HG03039 (cell line): ENCODE measurements around the gene PLXNA4.

Experiments used
- ATAC-seq: cut with Tn5 transposase; IDR thresholded peaks from one replicate; pipeline ENCODE4 v1.9.1; 2021; ENCODE audit warnings: mild to moderate bottlenecking, moderate library complexity; ENCODE audit not compliant: unreplicated experiment

PLXNA4 gene

DNA sequence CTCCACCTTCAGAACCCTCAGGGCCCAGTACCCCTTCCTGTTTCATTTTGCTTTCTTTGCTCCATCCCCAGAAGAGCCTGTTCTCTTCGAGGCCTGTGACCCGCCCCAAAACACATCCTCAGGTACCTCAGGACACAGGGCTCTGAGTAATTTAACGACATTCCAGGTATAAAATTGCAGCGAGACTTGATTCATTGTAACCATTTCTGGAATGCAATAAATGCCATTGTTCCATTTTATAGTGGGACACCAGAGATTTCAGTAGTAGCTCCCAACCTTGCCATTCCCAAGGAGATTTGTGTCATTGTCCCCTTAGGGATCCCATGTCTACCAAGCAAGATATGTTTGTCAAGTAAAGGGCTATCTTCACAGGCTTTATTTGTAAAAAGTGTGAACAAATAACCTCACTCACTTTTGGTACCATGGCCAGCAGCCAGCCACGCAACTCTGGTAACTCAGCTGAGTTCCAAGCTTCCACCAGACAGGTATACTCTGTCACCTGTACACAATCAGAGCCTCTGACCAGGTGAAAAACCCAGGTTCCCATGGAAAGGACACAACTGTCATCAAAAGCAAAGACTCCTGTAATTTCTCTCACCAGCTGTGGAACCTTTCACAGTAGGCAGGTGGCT, 441.3 kb downstream of the PLXNA4 start:
- no peak for ATAC-seq

DNA sequence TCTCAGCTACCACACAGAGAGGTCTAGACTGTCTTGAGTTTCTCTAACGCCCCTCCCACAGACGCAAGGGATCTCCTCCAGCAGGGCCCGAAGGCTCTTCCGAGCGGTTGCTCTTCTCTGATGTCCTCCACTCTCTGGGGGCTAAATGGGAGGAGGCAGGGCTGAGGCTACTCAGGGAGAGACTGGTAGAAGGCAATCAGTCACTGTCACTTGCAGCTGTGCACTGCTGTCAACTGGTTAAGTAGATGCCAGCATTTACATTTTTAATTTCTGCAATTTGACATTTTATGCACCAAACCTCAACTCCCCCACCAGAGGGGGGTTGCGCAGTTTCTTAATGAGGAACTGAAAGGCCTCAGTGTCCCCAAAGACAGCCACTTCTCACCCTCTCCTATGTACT, 442.8 kb downstream of the PLXNA4 start:
- ATAC-seq = no peak

DNA sequence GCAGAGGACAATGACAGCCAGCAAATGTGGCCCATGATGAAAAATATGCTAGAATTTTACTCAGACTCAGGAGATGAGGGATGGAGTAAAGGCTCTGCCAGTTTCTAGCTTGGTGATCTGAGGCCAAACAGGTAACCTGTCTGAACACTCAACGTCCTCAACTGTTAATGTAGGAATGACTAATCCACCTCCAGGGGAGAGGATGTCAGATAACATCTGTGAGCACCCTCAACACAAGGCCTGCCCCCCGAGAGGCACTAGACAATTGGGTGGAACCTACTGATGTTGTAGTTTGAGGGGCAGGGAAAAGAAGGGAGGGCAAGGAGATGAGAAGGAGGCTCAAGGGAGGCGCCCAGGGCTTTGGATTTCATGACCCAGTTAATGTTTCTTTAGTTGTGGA, 445.1 kb downstream of the PLXNA4 start:
- ATAC-seq = no peak

DNA sequence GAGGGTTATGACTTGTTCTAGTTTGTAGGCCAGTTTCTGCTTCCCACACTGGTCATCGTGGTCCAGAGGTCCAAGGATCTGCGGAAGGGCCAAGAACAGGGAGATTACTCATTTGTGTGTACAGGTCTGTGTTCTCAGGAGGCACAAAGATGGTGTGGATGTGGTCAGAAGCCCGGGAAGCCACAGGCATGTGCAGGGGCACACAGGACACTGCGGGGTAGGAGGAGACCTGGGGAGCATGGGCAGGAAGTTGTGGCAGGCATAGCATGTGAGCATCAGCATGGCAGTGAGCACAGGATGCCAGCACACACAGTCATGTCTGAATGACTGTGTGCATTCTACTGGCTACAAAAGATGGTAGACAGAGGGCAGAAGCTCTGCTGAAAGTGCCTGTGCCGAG, 445.8 kb downstream of the PLXNA4 start:
- ATAC-seq = no peak

DNA sequence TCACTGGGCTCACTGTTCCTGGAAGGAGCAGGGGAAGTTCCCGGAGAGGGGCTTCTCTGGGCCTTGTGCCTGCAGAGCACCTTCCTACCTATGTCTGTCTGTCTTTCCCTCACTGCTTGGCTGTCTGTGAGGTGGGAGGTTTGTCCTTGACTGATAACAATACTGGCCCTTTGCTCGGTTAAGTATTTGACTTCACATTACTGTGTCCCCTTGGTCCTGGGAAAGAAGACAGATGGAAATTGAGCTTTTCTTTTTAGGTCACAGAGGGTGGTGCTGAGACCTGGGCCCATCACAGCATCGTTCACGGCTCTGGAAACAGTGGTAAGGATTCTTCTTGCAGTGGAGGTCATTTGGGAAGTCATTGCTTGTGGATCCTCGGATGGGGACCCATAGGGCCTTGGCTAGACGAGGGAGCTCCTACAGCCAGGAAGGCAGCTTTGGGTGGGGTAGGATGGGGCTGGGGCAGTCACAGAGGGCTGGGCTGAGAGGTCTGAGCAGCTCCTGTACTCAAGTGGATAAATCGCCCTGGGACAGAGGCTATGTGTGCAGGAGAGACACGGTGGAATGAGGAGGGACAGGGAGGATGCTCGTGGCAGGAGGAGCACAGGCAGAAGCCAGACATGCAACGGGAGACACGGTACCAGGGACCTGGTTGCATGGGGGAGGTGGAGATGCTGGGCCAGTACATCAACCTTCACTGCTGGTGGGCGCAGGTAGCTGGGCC, 450.2 kb downstream of the PLXNA4 start:
- no peak for ATAC-seq

DNA sequence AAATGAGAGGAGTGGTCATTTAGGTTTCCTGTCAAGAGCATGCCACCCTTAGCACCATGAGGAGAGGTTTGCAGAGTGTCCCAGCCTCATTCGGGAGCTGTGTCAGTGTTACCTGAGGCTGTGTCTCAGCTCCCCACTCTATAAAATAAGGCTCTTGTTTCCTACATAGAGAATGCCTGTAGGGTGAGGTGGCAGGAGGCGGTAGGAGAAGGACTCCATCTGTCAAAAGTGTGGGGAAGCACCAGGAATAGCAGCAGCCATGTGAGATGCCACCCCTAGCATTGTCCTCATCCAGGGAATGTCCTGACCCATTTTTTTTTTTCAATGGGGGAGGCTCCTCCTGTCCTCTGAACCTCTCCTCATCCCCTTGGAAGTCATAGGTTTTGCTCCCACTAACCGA, 451.2 kb downstream of the PLXNA4 start:
- no peak for ATAC-seq

DNA sequence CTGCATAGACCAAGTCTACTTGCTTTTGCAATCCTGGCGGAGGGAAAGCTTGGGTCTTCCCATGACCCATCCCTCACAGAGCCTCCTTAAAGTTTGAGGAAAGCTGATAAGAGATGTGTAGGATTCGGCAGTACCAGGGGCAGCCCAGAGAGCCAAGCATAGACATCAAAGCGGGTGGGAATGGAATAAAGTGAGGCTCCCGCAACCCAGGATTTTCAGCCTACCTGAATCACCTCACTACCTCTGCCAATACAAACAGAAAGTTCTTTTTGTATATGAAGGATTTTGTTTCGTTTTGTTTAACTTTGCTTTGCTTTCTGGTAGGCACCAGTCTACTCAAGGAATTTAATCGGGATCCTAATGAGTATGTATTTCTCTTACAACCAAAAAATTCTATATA, 451.7 kb downstream of the PLXNA4 start:
- ATAC-seq = no peak

DNA sequence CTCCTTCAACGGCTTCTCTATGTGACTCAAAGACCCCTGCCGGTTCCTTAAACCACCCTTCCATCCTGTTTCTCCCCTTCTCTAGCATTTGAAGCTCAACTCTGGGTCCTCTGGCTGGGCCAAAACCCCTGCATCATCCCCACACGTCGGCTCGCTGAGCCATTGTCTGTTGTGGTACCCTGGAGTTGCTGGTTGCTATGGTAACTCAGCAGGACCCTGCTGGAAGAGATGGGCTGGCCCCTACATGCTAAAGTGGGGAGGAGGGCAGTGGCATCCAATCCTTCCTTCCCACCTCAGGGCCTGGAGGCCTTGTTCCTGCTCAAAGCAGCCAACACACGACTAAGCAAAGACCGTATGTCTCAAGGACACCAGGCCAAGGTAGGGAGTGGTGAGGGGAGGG, 452.5 kb downstream of the PLXNA4 start:
- no peak for ATAC-seq

DNA sequence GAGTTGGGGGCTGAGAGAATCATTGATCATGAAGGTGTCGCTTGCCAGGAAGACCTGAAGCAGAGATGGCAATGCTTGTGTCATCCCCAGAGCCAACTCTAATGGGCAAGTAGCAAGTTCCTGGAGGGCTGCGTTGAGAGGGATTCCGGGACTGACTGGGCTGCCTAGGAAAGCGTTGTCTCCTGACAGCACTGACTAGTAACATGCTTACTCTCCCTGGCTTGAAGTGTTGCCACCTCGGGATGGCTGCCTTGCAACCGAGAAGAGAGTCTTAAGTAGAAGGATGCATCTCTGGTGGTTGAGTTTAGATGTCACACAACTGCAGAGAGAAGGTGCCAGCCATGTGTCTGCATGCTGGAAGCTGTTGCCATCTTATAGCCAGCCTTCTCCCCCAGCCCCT, 453.4 kb downstream of the PLXNA4 start:
- no peak for ATAC-seq

DNA sequence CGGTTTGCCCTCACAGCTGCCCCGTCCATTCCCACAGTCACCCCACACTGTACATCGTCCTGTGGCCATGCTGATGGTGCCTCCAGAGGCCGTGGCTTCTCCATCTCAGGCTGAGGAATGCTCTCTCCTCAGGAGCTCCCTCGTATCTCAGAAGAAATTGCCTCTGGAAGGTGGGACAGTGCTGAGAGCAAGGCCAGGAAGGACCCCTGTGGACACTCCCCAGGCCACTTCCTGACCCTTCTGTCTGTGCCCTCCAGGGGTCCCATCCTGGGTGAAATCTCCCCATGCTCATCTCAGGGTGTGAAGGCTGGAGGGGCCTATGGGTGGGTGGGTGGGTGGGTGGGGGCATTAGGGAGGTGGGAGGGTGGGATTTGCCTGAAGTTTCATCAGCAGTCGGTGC, 454.3 kb downstream of the PLXNA4 start:
- ATAC-seq = no peak

DNA sequence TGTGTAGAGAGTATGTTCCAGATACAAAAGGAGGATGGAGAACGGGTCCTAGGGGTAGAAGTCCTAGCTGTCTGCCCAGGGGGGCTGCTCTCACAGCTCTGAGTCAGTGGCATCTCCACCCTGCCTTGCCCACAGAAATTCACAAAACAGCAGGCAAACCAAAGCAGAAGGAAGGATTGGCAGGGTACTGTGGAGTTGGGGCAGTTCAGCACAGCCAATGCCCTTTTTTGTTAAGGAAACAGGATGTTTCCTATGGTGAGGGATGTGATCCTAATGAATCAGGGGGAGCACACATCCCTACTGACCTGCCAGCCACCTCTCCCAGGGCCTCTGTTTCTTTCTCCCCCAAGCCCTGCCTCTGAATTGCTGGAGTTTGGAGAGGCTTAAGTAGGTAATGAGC, 457.6 kb downstream of the PLXNA4 start:
- no peak for ATAC-seq

DNA sequence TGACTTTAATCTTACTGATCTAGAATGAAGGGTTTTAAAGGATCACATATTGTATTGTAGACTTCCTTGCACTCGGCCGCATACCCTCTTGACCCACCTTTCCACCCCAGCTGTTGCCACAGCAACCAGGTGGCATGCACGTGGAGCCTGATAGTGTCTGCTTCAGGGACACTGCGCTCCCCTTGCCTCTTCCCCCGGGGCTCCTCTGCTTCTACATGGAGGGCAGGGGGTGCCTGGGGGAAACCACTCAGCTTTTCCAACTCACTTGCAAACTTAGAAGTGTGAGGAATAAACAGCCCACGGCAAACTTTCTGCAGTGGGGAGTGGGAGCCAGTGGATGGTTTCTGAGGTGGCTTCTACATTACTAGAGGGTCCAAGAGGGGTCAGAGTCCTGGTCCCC, 458.6 kb downstream of the PLXNA4 start:
- ATAC-seq = no peak

DNA sequence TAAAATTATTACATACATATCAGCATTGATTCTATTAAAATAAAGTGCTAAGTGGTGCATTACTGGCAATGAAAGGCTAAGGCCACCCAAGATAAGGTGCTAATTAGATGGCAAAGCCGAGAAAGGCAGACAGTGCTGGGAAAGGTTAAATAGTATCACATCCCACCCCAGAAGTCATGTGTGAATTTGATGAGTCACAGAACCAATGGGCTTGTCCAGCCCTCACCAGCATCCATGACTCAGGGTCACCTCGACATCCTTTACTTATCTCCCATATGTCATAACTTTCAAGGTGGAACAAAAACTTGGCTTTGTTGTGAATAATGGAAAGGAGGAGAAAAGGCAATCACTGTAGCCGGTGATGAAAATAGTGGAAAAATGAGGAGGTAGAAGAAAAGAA, 459.1 kb downstream of the PLXNA4 start:
- ATAC-seq = no peak

DNA sequence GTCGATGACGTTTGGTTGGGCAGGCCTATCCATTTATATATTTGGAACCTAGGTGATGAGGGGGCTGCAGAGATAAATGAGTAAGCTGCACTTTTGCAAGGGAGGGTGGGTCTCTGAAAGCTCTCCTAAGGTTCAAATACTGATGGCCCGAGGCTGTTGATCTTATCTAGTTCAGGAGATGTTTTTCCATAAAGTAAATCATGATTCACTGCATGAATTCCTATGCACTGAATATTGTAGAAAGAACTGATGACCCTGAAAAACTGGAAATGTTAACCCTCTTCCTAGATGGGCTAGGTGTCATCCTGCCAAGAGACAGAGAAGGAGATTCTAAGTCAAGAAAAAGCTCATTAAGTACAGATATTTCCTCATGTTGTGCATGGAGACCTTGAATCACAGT, 459.9 kb downstream of the PLXNA4 start:
- ATAC-seq = no peak

DNA sequence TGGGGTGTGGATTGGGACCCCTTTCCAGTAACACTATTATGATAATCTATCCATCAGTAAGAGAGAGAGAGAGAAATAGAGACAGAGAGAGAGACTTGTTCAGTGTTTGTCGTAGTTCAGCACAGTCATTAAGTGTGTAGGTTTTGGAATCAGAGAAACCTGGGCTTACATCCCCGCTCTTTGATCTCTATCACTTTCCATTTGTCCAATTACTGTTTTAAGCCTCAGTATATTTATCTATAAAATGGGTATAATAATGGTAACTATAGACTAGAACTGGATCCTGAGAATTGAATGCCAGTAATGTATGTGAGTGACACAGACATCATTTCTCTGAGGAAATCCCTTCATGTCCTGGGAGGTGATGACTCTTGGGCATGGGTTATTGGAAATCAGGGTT, 460.5 kb downstream of the PLXNA4 start:
- ATAC-seq = no peak

DNA sequence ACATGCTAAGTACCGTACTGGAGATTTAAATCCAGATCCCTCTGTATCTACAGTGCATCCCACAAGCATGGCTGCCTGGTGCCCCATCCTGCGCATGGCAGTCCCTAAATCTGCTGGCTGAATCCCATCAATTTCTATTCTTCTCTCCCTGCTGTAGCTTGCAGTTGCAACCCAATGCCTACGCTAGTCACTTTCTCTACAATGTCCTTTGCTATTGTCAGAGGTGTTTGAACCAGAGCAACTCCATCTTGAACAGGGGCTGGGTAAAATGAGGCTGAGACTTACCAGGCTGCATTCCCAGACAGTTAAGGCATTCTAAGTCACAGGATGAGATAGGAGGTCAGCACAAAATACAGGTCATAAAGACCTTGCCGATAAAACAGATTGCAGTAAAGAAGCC, 461.2 kb downstream of the PLXNA4 start:
- no peak for ATAC-seq

DNA sequence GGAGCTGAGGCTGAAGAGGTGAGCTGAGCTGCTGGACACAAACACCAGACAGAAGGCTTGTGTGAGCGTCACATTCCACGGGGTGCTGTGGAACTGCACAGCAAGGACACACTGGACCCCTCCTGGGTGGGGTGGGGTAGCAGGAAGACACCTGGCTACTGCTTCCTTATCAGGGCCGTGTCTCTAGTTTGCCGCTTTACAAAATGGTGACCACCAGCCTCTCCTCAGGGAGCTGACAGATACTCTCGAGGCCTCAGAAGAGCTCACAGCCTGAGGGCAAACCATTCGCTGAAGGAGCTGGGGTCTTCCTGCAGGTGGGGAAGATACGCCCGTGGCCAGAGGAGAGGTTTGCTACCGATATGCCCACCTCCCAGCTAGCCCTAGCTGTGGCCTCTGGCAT, 461.9 kb downstream of the PLXNA4 start:
- ATAC-seq = no peak

DNA sequence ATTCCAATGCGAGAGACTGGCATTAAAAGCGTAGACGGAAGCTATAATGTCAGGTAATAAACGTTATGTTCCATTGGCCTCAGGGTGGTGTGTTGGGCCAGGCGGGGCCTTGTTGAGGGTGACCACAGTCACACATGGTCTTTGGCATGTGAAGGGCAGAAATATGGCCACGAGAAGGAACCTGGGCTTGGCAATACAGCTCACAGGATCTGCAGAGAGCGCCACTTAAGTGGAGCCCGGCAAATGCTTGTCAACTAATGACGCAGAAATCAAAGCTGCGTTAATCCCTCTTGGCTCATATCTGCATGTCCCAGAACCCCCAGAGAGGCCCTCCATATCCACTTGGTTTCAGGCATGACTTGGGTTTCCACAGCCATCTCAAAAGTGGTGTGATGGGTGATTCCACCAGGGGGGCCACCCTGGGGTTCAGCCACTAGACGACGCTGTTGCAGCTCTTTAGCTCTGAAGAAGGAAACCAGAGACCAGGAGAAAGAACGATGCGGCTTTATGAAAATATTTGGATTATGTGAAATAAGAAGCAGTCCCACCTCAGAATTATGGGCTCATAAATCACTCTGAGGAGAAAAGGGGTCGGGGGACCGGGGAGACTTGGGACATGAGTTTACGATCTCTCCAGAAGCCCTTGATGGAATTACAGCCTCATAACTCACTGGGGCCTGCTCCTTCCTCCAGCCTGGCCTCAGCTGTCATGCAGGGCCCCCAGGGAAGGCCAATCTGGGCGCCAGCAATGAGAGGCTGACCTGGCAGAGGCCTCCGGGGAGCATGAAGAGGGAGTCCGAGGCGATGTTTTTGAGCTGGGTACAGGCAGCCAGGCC, 462.5 kb downstream of the PLXNA4 start:
- no peak for ATAC-seq

DNA sequence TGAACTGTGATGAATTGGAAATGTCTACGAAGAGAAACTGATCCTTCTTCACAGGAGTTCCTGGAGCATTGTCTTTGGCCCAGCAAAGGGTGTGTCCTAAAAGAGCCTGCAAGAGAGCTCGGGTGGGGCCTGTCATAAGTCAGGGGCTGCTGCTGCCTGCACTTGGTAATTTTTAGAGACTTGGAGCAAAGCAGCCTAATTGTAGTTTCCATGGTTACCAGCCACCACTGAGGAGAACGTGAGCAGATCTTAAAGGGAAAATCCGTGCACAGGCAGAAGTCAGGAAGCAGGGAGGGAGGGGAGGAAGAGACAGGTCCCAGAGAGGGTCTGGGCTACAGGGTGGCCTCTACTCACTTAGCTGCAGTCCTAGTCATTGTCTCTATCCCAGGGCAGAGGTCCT, 463.6 kb downstream of the PLXNA4 start:
- ATAC-seq = no peak

DNA sequence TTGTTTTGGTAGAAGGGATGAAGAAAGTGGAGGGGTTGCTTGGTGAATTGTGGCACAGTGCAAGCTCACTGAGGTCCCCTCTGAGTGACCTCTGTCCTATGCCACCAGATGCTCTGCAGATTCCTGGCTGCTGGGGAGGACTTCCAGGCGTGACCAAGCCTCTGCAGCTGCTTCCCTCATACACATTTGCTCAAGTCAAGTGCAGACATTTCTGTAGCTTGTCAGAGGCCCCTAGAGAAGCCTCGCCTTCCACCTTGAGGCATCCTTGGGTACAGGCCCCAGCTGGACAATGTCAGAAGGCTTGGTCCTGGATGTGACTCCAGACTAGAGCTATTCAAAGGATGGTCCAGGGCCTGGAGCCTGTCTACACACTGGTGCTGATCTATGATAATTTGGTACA, 464.2 kb downstream of the PLXNA4 start:
- ATAC-seq = no peak

DNA sequence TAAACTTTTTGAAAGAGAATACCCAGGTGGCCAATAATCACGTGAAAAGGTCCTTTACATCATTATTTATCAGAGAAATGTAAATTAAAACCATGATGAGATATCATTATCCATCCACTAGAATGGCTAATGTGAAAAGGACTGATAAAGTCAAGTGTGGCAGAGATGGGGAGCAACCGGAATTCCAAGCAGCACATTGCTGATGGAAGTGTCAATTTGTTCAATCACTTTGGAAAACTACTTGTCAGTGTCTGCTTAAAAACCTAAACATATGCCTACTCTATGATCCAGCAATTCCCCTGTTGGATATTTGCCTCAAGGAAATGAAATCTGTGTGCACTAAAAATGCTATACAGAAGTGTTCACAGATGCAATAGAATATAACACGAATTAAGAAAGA, 465.6 kb downstream of the PLXNA4 start:
- ATAC-seq = no peak

DNA sequence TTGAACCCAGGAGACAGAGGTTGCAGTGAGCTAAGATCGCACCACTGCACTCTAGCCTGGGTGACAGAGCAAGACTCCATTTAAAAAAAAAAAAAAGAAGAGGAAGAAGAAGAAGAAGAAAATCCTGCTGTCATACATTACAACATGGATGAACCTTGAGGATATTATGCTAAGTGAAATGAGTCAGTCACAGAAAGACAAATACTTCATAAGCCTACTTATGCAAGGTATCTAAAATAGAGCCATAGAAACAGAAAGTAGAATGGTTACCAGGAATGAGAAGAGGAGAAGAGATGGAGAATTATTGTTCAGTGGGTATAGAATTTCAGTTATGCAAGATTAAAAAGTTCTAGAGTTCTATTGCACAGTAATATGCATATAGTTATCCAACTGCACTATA, 466.5 kb downstream of the PLXNA4 start:
- ATAC-seq = no peak
